Stimulated activated CD8-positive, alpha-beta memory T cell treated with anti-CD3 and anti-CD28 coated beads, Interleukin-7, amount 100 ng/mL, for 48 hours (primary cell): Measurements from ENCODE around the gene MAP2.

Source experiments
- DNase-seq, 2 donors: peaks; one replicate each; pipeline ENCODE4 v3.0.0-alpha.2; 2020; ENCODE audit warnings: low read depth in 1 of 2; ENCODE audit errors: extremely low read depth in 1 of 2

MAP2 gene

GRCh38 chr2:209694748-209695147 is 270.9 kb downstream of the MAP2 start:
- DNase-seq = no peak

DNA sequence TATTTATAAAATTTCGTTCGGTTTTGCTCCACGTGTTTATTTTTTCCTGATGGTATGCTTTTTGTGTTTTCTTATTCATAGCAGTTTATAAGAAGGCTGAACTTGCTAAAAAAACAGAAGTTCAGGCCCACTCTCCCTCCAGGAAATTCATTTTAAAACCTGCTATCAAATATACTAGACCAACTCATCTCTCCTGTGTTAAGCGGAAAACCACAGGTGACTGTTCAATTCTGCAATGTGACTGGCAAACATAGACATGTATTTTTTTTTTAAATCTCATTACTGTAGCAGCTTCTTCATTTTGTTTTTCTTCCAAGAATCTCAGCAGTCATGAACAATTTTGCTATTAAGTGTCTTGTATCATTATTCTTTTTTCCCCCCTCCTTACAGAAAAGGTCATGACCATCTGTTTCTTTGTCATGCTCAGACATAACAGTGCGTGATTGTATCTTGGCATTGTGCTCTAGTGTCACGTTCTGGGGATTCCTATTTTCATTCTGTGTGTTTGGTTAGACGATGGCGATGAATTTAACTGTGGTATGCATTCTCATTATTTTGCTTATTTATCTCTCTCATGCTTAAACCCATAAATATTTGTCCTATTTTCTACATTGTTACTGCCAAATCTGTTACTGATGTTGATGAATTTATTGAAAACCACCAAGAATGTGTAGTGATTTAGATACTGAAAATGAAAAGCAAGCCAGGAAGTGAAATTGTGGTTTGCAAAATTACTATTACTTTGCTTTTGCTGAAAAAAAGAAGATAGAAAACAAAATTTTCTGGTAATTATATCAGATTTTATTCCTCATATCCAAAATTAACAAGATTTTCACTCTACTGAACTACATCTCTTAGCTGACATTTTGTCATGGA is 273.2 kb downstream of the MAP2 start:
- no peak for DNase-seq

DNA sequence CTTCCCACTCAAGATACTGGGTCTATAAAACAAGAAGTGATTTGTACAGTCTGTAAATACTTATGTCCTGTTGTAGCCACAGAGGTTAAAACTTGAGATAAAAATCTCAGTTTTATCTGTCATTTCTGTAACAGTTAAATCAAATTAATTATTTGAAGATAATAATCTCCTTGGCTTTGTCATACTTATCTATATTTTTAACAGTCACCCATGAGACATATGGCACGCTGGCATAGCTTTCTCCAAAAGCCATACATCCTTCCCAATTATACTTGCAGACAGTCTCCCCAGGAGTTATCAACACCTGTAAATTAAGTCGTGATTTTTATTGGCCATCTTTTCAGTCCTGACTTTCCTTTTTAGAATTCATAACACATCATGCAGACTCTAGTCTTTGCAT is 278.9 kb downstream of the MAP2 start:
- no peak for DNase-seq

GRCh38 chr2:209713219-209713618 is 289.4 kb downstream of the MAP2 start:
- no peak for DNase-seq

GRCh38 chr2:209719034-209719433 is 295.2 kb downstream of the MAP2 start:
- DNase-seq = no peak

- DNase-seq = no peak
Observed at GRCh38 chr2:209721497-209721896, 297.6 kb downstream of the MAP2 start.

- no peak for DNase-seq
Observed at GRCh38 chr2:209726311-209726710, 302.5 kb downstream of the MAP2 start.

GRCh38 chr2:209727077-209727476 is 303.2 kb downstream of the MAP2 start:
- DNase-seq = no peak

DNA sequence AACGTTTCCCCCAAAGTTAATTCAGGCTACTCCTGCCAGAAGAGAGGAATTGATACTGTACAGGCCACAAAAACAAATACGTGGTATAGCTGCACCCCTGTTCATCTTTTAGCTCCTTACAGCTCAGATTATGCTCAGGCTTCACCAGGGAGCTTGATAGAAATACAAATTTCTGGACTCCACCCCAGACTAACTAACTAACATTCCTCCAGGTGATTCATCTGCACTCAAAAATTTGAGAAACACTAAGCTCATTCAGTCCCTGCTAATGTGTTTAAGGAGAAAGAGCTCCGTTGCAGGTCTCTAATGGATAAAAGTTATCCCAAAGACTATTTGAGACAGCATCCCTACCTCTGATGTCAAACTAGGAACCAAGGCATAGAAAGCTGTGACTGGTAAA is 311.0 kb downstream of the MAP2 start:
- DNase-seq = no peak

DNA sequence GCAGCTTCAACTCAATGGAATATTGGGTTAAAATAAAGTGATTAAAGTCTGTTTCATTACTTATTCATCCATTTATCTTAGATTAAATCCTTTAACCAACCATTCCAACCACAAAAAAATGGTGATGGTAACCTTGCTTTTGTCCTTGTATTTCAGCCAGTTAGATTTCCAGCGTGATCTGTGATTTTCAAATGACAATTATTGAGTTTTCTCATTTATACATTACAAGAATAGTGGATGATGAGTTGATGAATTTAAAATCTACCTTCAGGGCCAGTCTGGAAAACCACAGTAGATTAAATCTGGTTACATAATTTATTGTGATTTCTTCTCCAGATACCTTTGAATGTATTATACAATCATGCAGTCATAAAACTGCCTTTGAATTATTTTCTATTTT is 318.1 kb downstream of the MAP2 start:
- DNase-seq = no peak

DNA sequence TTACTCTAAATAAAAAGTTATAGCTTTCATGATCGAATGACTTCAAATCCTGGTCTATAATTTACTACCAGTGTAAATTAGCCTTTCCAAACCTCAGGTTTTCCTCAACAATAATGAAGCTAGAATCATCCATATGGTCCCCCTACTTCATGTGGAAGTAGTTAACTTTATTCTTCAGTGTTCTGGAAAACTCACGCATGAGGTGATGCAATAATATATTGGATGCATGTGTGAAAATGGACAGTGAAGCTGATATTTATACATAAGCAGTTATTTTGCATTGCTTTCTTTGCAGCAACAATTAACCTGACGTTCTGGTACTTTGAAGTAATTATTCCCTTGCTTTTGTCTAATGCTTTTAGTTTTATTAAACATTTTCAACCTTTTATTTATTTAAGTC is 329.2 kb downstream of the MAP2 start:
- no peak for DNase-seq

DNA sequence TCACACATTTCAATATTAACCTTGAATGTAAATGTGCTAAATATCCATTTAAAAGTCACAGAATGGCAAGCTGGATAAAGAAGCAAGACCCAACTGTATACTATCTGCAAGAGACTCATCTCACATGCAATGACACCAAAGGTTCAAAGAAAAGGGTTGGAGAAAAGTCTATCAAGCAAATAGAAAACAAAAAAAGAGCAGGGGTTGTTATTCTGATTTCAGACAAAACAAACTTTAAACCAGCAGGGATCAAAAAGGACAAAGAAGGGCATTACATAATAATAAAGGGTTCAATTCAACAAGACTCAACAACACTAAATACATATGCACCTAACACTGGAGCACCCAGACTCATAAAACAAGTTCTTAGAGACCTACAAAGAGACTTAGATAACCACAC is 333.3 kb downstream of the MAP2 start:
- no peak for DNase-seq

- no peak for DNase-seq
Observed at GRCh38 chr2:209761566-209761965, 337.7 kb downstream of the MAP2 start.

DNA sequence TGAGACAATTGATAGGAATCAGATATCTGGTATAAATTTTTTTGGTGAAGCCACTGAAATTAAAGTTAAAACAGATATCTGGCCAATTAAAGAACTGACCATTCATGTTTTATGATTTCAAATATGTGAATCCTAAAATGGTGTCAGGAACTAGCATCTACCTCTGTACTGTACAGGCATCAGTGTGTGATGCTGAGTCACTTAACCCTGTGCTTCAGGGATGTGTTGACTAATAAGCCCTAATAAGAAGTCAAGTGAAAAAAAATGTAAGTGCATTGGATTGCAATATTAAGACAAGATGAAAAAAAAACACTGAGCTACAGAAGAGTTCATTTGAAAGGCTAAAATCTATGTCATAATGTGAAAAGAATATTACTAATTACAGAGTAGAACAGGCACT is 338.7 kb downstream of the MAP2 start:
- no peak for DNase-seq

GRCh38 chr2:209763106-209763505 is 339.3 kb downstream of the MAP2 start:
- DNase-seq = no peak

DNA sequence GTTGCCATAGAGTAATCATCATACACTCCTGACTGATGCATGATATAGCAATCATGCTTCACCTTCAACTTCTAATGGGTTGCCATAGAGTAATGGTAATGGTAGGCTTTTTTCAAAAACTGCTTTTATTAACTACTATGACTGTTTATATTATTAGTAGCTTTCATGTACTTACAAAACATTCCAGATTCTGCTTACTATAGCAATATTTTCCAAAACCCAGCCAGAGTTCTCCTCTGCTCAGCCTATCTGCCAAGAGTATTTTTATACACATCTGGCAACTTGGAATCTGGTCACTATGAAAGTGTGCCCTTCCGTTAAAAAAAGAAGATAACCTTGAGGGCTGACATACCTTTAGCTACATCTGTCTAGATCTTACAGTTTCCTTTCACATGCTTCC is 342.8 kb downstream of the MAP2 start:
- DNase-seq = no peak

- DNase-seq = no peak
Observed at GRCh38 chr2:209767316-209767715, 343.5 kb downstream of the MAP2 start.

GRCh38 chr2:209768557-209768956 is 344.7 kb downstream of the MAP2 start:
- DNase-seq = no peak

GRCh38 chr2:209771474-209772289 is 347.8 kb downstream of the MAP2 start, which contains the start of gene UNC80:
UNC80 (plus strand) TSS chr2:209771832; CDS start chr2:209772073, 241 bp downstream.
- DNase-seq = peak in 1 of 2 donors; percentile 7

GRCh38 chr2:209772290-209772685 is 348.4 kb downstream of the MAP2 start:
- DNase-seq = no peak

- DNase-seq = no peak
Observed at GRCh38 chr2:209773377-209773776, 349.5 kb downstream of the MAP2 start.
